ES-I3 (cell line): ENCODE data around the gene SLC44A1.

ENCODE experiments used
- H3K36me3 ChIP-seq: 2 replicates; pipeline ENCODE4 v1.6.1; 2013; ENCODE audit warnings: mild to moderate bottlenecking, low read length, control low read depth, moderate library complexity; ENCODE audit not compliant: insufficient read depth
- H3K4me1 ChIP-seq: 2 replicates; pipeline ENCODE4 v1.6.1; 2013; ENCODE audit warnings: mild to moderate bottlenecking, control low read depth, low read length; ENCODE audit not compliant: insufficient read depth
- H3K9ac ChIP-seq: 2 replicates; pipeline ENCODE4 v1.6.1; 2013; ENCODE audit warnings: low read depth, mild to moderate bottlenecking, low read length, moderate library complexity
- H3K9me3 ChIP-seq: 2 replicates; pipeline ENCODE4 v1.6.1; 2013; ENCODE audit warnings: mild to moderate bottlenecking, low read length, moderate library complexity; ENCODE audit not compliant: control insufficient read depth, insufficient read depth

Gene SLC44A1

GRCh38 chr9:105309531-105309931, 65.1 kb downstream of the SLC44A1 start:
- no peaks in the 10 kb centered on the region for H3K36me3 ChIP-seq
- H3K9me3 ChIP-seq = no peaks in the 10 kb centered on the region
- no peak overlapping the region for H3K9ac ChIP-seq
- no peaks in the 10 kb centered on the region; the same call in 1 of the 2 replicates for H3K4me1 ChIP-seq

- Histone ChIP-seq H3K4me1 (no peaks in the 10 kb centered on the region; the same call in 1 of the 2 replicates), H3K9ac (no peak overlapping the region), H3K36me3 (no peaks in the 10 kb centered on the region), H3K9me3 (no peaks in the 10 kb centered on the region)
These were observed 66.9 kb downstream of the SLC44A1 start for GRCh38 chr9:105311306-105311705.

GRCh38 chr9:105313238-105313637, 68.8 kb downstream of the SLC44A1 start:
- no peaks in the 10 kb centered on the region for H3K36me3 ChIP-seq

DNA sequence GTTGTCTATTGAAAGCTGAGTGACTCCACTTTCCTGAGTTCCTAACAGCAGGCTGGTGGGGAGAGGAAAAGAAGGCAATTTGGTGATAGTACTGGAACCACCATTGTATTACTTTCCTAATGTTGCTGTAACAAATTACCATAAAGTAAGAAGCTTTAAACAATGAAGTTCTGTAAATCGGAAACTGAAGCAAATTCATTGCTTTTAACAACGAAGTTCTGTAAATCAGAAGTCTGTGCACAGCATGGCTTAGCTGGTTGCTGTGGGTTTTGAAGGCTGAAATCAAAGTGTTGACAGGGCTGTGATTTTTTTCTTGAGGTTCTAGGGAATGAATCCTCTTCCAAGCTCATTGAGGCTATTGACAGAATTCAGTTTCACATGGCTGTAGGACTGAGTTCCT, 72.3 kb downstream of the SLC44A1 start:
- H3K4me1 ChIP-seq = no peaks in the 10 kb centered on the region
- no peak overlapping the region for H3K9ac ChIP-seq
- no peaks in the 10 kb centered on the region; the same call in 1 of the 2 replicates for H3K36me3 ChIP-seq
- H3K9me3 ChIP-seq = no peaks in the 10 kb centered on the region

More at GRCh38 chr9:105313238-105313637, 68.8 kb downstream of the SLC44A1 start:
- Histone ChIP-seq H3K4me1 (no peaks in the 10 kb centered on the region; the same call in 1 of the 2 replicates), H3K9ac (no peak overlapping the region), H3K9me3 (no peaks in the 10 kb centered on the region)

GRCh38 chr9:105318729-105319191, 74.3 kb downstream of the SLC44A1 start:
- no peaks in the 10 kb centered on the region for H3K4me1 ChIP-seq
- no peak overlapping the region for H3K9ac ChIP-seq
- no peaks in the 10 kb centered on the region; the same call in 1 of the 2 replicates for H3K9me3 ChIP-seq
- no peaks in the 10 kb centered on the region; the same call in 1 of the 2 replicates for H3K36me3 ChIP-seq

DNA sequence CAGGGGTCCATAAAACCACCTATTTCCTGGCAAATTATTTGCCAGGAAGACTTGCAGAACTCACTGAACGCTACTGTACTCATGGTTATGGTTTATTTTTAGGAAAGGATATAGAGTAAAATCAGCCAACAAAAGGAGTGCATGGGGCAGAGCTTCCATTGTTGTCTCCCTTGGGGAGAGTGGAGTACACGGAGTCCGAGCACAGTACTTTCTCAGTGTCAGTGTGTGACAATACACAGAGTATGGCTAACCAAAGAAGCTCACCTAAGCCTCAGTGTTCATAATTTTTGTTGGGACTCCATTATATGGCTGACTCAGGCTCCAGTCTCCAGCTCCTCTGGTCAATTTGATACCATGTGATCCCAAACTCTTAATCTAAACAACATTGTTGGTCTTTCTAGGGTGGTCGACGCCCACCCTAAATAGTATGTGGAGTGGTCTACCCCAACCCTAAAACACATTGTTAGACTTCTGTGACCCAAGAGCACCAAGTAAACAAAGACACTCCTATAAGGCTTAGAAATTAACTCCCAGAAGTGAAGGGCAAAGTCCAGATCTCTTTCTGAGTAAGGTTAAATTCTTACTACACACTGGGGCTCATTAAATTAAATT, 74.9 kb downstream of the SLC44A1 start:
- Histone ChIP-seq H3K9ac (no peak overlapping the region), H3K4me1 (no peaks in the 10 kb centered on the region)

DNA sequence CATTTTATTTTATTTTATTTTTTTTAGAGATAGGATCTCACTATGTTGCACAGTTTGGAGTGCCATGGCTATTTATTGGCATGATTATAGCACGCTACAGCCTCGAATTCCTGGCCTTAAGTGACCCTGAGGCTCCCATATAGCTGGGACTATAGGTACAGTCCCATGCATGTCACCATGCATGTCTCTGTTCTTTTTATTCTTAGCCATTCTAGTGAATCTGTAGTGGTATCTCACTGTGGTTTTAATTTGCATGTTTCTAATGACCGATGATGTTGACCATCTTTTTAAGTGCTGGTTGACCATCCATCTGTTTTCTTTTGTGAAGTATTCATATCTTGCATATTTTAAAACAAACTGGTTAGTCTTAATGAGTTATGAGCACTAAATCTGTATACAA, 76.1 kb downstream of the SLC44A1 start:
- no peaks in the 10 kb centered on the region; the same call in 1 of the 2 replicates for H3K9me3 ChIP-seq
- H3K36me3 ChIP-seq = no peaks in the 10 kb centered on the region; the same call in 1 of the 2 replicates
- H3K4me1 ChIP-seq = no peaks in the 10 kb centered on the region
- H3K9ac ChIP-seq = no peak overlapping the region

More for the DNA sequence above, 74.9 kb downstream of the SLC44A1 start:
- no peaks in the 10 kb centered on the region; the same call in 1 of the 2 replicates for H3K9me3 ChIP-seq
- H3K36me3 ChIP-seq = no peaks in the 10 kb centered on the region; the same call in 1 of the 2 replicates

GRCh38 chr9:105328296-105328695, 83.8 kb downstream of the SLC44A1 start:
- no peaks in the 10 kb centered on the region for H3K4me1 ChIP-seq
- H3K9ac ChIP-seq = no peak overlapping the region
- no peaks in the 10 kb centered on the region for H3K36me3 ChIP-seq
- H3K9me3 ChIP-seq = no peaks in the 10 kb centered on the region; the same call in 1 of the 2 replicates

DNA sequence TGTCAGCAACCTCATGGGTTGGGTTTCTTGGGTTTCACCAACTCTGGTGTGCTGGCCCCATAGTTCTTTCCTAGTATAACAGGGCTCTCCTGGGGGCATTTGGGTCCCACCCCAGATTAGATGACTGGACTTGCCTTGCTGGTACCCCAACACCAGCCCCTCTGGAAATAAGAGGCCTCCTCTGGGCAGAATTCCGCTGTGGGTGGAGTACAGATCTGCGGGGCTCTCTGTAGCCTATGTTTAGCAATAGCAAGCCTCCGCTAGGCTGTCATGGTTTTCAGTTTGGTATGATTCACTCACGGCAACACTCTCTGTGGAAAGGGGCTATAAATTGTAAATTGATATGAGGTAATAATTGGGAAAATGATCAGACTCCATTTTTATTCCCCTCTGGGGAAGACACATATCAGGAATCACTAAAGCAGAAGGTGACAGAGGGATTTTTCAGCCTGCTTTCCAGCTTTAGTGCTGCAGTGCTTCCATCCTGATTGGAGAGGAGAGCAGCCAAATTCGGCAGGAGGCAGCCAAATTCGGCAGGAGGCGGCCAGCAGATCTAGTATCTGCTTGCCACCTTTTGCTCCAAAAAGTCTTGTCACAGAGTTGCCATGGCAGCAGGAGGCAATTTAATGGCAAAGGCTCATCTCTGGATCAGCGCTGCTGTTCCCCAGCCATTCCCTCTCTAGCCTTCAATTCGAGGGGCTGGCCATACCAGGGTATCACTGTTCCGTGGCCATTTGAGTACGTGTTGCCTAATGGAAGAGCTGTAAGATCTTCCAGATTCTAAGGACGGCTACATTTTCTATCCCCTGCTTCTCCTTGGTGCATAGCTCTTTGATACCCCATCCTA, 84.6 kb downstream of the SLC44A1 start:
- no peak overlapping the region for H3K9ac ChIP-seq

DNA sequence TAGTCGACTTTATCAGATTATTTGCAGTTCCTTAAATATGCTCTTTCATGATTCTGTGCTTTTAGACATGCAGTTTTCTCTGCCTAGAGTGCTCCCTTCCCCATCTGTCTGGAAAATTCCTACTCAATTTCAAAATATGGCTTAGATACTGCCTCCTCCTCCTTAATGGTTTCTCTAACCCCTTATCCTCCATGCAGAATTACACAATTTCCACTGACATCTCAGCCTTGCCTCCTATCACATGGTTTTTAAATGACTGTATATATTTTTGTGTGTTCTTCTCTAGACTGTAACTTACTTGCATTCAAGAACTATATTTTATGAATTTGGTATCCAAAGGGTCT, 85.2 kb downstream of the SLC44A1 start:
- no peak overlapping the region for H3K9ac ChIP-seq
- no peaks in the 10 kb centered on the region for H3K9me3 ChIP-seq
- H3K4me1 ChIP-seq = no peaks in the 10 kb centered on the region
- no peaks in the 10 kb centered on the region for H3K36me3 ChIP-seq

More for the DNA sequence above, 84.6 kb downstream of the SLC44A1 start:
- no peaks in the 10 kb centered on the region for H3K4me1 ChIP-seq
- no peaks in the 10 kb centered on the region for H3K36me3 ChIP-seq
- H3K9me3 ChIP-seq = no peaks in the 10 kb centered on the region

GRCh38 chr9:105330201-105330600, 85.8 kb downstream of the SLC44A1 start:
- Histone ChIP-seq H3K9me3 (no peaks in the 10 kb centered on the region), H3K4me1 (no peaks in the 10 kb centered on the region), H3K36me3 (no peaks in the 10 kb centered on the region), H3K9ac (no peak overlapping the region)

DNA sequence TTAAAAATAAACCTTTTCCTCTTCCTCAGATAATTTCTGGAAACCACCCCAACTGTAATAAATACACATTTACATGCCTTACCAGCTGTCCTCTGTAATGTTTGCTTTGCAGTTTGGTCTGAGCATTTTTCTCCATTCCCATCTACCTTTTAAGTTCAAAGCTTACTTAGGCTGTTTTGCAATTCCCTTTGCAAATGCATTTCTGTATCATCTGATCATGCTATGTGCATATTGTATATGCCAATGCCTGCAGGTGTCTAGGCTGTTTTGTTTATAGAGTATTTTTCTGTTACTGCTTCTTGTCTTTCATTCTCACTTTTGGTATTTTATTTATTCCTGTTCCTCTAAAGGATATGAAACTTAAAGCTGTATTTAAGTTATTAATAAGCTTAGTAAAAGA, 86.3 kb downstream of the SLC44A1 start:
- H3K9me3 ChIP-seq = no peaks in the 10 kb centered on the region
- H3K9ac ChIP-seq = no peak overlapping the region
- H3K4me1 ChIP-seq = no peaks in the 10 kb centered on the region
- H3K36me3 ChIP-seq = no peaks in the 10 kb centered on the region

- Histone ChIP-seq H3K9ac (no peak overlapping the region), H3K4me1 (no peaks in the 10 kb centered on the region), H3K9me3 (no peaks in the 10 kb centered on the region), H3K36me3 (no peaks in the 10 kb centered on the region)
These were observed 86.7 kb downstream of the SLC44A1 start for GRCh38 chr9:105331160-105331559.

DNA sequence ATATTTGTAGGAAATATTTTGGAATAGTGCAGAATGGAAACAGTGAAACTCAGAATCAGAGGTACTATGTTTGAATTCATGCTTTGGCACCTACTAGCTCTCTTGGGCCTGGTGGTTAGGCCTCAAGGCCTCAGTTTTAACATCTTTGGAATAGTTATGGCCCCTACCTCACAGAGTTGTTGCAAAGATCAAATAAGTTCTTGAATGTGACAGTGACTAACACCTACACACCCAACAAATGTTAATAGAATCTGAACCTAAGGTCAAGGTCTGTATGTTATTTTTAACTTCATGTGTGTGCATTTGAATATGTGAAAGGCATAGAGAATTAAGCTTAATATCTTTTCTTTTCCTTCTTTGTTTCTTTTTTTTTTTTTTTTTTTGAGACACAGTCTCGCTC, 87.3 kb downstream of the SLC44A1 start:
- Histone ChIP-seq H3K4me1 (no peaks in the 10 kb centered on the region), H3K36me3 (no peaks in the 10 kb centered on the region), H3K9ac (no peak overlapping the region), H3K9me3 (no peaks in the 10 kb centered on the region)

- Histone ChIP-seq H3K36me3 (no peaks in the 10 kb centered on the region), H3K9me3 (no peaks in the 10 kb centered on the region), H3K4me1 (no peaks in the 10 kb centered on the region), H3K9ac (no peak overlapping the region)
These were observed 88.0 kb downstream of the SLC44A1 start for GRCh38 chr9:105332471-105332870.
